GM12801 (cell line): ENCODE measurements around the gene VGLL1.

Experiments used
- CTCF ChIP-seq: IDR thresholded peaks from one replicate; pipeline ENCODE4 v1.5.1; 2011; ENCODE audit warnings: control low read depth; ENCODE audit not compliant: insufficient read length; ENCODE audit errors: extremely low read depth

The VGLL1 gene

GRCh38 chrX:136534131-136534530, 2.1 kb downstream of the VGLL1 start:
- TF ChIP-seq CTCF = no peak

GRCh38 chrX:136538811-136539210, 6.8 kb downstream of the VGLL1 start:
- TF ChIP-seq CTCF = no peak

- TF ChIP-seq CTCF = no peak
Measured at GRCh38 chrX:136540226-136540625, 8.2 kb downstream of the VGLL1 start.

GRCh38 chrX:136541294-136541693, 9.3 kb downstream of the VGLL1 start:
- TF ChIP-seq CTCF = no peak

GRCh38 chrX:136542281-136542680, 10.3 kb downstream of the VGLL1 start:
- TF ChIP-seq CTCF = no peak

- no peak for TF ChIP-seq CTCF
Measured at GRCh38 chrX:136546371-136546781, 14.4 kb downstream of the VGLL1 start.

- TF ChIP-seq CTCF = no peak
Measured at GRCh38 chrX:136549226-136549625, 17.2 kb downstream of the VGLL1 start.

- no peak for TF ChIP-seq CTCF
Measured at GRCh38 chrX:136551410-136551809, 19.4 kb downstream of the VGLL1 start.
